ENCODE measurements around the gene SLC35E4. TPM values are rescaled to one million over a fixed set of nuclear protein-coding genes. Genes with fewer than 3 reads are reported as not detected.

SLC35E4 gene
- total and polyA plus RNA-seq, 11 donors, result 2.4 to 9.8 (median 4.0) TPM

GRCh38 chr22:30680991-30681770 is 45.6 kb downstream of the SLC35E4 start:
- peak overlapping the region in 1 of 12 donors; percentile 32 for H3K27ac ChIP-seq
- no peaks in the 10 kb centered on the region for H3K9me3 ChIP-seq
- peaks cover 0 to 11% (median 0%) of the 10 kb centered on the region in 12 donors for H3K4me1 ChIP-seq
- H3K36me3 ChIP-seq, result no peaks in the 10 kb centered on the region
- DNase-seq (peak in 2 of 5 donors; percentile 16 to 52), ATAC-seq (peak in 3 of 4 donors; percentile 37 to 56 (median 47))
- intact Hi-C loops (cut with DNase I), result no loop called here
- peaks cover 0 to 2% (median 0%) of the 10 kb centered on the region in 9 donors for H3K27me3 ChIP-seq
- 98 to 100% (median 99%) methylated on average over 1 of the region's 1 CpG for WGBS, 4 donors
- H3K4me3 ChIP-seq, result no peak overlapping the region
- no peak for TF ChIP-seq CTCF (IDR thresholded peaks at IDR 0.05)
- no peak for TF ChIP-seq POLR2A (IDR thresholded peaks at IDR 0.05)

- ATAC-seq (no peak), DNase-seq (no peak)
- Histone ChIP-seq H3K9me3 (no peaks in the 10 kb centered on the region), H3K36me3 (no peaks in the 10 kb centered on the region), H3K4me3 (no peak overlapping the region), H3K27ac (no peak overlapping the region), H3K4me1 (peaks cover 0 to 11% (median 0%) of the 10 kb centered on the region in 12 donors), H3K27me3 (no peaks in the 10 kb centered on the region)
- TF ChIP-seq POLR2A (IDR thresholded peaks at IDR 0.05), result no peak
- TF ChIP-seq CTCF (IDR thresholded peaks at IDR 0.05), result no peak
- WGBS, 4 donors, result 64 to 90% (median 83%) methylated on average over 2 of the region's 2 CpGs
- intact Hi-C loops (cut with DNase I), result no loop called here
These were observed 46.2 kb downstream of the SLC35E4 start for GRCh38 chr22:30681831-30682230.

GRCh38 chr22:30685178-30685577 is 49.6 kb downstream of the SLC35E4 start:
- Histone ChIP-seq H3K4me1 (peaks cover 0 to 11% (median 0%) of the 10 kb centered on the region in 12 donors), H3K36me3 (no peaks in the 10 kb centered on the region), H3K27ac (no peak overlapping the region), H3K9me3 (no peaks in the 10 kb centered on the region), H3K4me3 (no peak overlapping the region), H3K27me3 (no peaks in the 10 kb centered on the region)
- 80 to 87% (median 86%) methylated on average over 7 of the region's 7 CpGs for WGBS, 4 donors
- intact Hi-C loops (cut with DNase I), result no loop called here
- TF ChIP-seq CTCF (IDR thresholded peaks at IDR 0.05), result no peak
- TF ChIP-seq POLR2A (IDR thresholded peaks at IDR 0.05), result no peak
- no peak for DNase-seq
- ATAC-seq, result no peak

- Histone ChIP-seq H3K36me3 (no peaks in the 10 kb centered on the region), H3K27ac (no peak overlapping the region), H3K27me3 (no peaks in the 10 kb centered on the region), H3K4me1 (no peaks in the 10 kb centered on the region), H3K9me3 (no peaks in the 10 kb centered on the region), H3K4me3 (no peak overlapping the region)
- TF ChIP-seq POLR2A (IDR thresholded peaks at IDR 0.05) (no peak), CTCF (IDR thresholded peaks at IDR 0.05) (no peak)
- no peak for ATAC-seq
- intact Hi-C loops (cut with DNase I), result no loop called here
- 87 to 93% (median 90%) methylated on average over 4 of the region's 4 CpGs for WGBS, 4 donors
- DNase-seq, result no peak
These were observed 51.8 kb downstream of the SLC35E4 start for GRCh38 chr22:30687358-30687757.
